Fibroblast of the conjunctiva (primary cell): ENCODE results near the gene CTAG2.
"Not testable (repeated sequence)": the region's sequence is repeated elsewhere in the genome, so short reads cannot be mapped to it uniquely, and the experiment has no call there.

Experiments
- DNase-seq: peaks from one replicate; pipeline ENCODE4 v3.0.0-alpha.2; 2010; ENCODE audit warnings: low read depth

The CTAG2 gene

GRCh38 chrX:154653413-154653812 is at the start of gene CTAG2:
Gene CTAG2, minus strand, starts transcription at chrX:154653579. Its CDS starts 64 bp downstream, at chrX:154653515.
- not testable (repeated sequence) for DNase-seq

GRCh38 chrX:154698630-154699248 is 45.4 kb upstream of the CTAG2 start:
- DNase-seq = no peak

GRCh38 chrX:154696676-154697045 is 43.3 kb upstream of the CTAG2 start:
- DNase-seq = peak; percentile 8

GRCh38 chrX:154695911-154696675 is 42.7 kb upstream of the CTAG2 start:
- DNase-seq = peak; percentile 65

- no peak for DNase-seq
These were observed 40.0 kb upstream of the CTAG2 start for GRCh38 chrX:154693394-154693793.

GRCh38 chrX:154690438-154690837 is 37.1 kb upstream of the CTAG2 start:
- DNase-seq = not testable (repeated sequence)

GRCh38 chrX:154672084-154672483 is 18.7 kb upstream of the CTAG2 start:
- DNase-seq = not testable (repeated sequence)

GRCh38 chrX:154670848-154671247 is 17.5 kb upstream of the CTAG2 start:
- not testable (repeated sequence) for DNase-seq

- DNase-seq = no peak
These were observed 8.5 kb upstream of the CTAG2 start for GRCh38 chrX:154661899-154662298.

- no peak for DNase-seq
These were observed 7.8 kb upstream of the CTAG2 start for GRCh38 chrX:154661170-154661569.

- DNase-seq = no peak
These were observed 7.2 kb upstream of the CTAG2 start for GRCh38 chrX:154660541-154660940.

- DNase-seq = no peak
These were observed 5.6 kb upstream of the CTAG2 start for GRCh38 chrX:154658957-154659356.

- no peak for DNase-seq
These were observed 4.8 kb upstream of the CTAG2 start for GRCh38 chrX:154658187-154658586.

GRCh38 chrX:154657226-154657805 is 3.9 kb upstream of the CTAG2 start:
- no peak for DNase-seq

- DNase-seq = no peak
These were observed 2.4 kb upstream of the CTAG2 start for GRCh38 chrX:154655786-154656185.

GRCh38 chrX:154655346-154655745 is 2.0 kb upstream of the CTAG2 start:
- DNase-seq = no peak

GRCh38 chrX:154654925-154655324 is 1.5 kb upstream of the CTAG2 start:
- no peak for DNase-seq

- DNase-seq = no peak
These were observed 993 bp upstream of the CTAG2 start for GRCh38 chrX:154654372-154654771.

- no peak for DNase-seq
These were observed 354 bp downstream of the CTAG2 start for GRCh38 chrX:154653048-154653401.

GRCh38 chrX:154652311-154653047 is 900 bp downstream of the CTAG2 start:
- DNase-seq = no peak

- no peak for DNase-seq
These were observed 3.2 kb downstream of the CTAG2 start for GRCh38 chrX:154650221-154650510.

- DNase-seq = no peak
These were observed 3.7 kb downstream of the CTAG2 start for GRCh38 chrX:154649503-154650220.
